Uterus (tissue), 2 donors: ENCODE data around the gene DNAJC9.

ENCODE experiments used
- POLR2A ChIP-seq, 2 donors: fragments of 450-650 bp; IDR thresholded peaks; one replicate each; pipeline ENCODE4 v1.6.1; 2016; ENCODE audit warnings: antibody characterized with exemption in 2 of 2, mild to moderate bottlenecking in 1 of 2, moderate library complexity in 1 of 2
- TF ChIP-seq, protein P1 (sequence below), 4 experiments: fragments of 200-600 bp in 2 of 4; fragments of 450-650 bp in 2 of 4; sonication (generic) in 2 of 4; IDR thresholded peaks; one replicate each; pipeline ENCODE4 v1.5.1; 2016 to 2019; ENCODE audit warnings: antibody characterized with exemption in 4 of 4, mild to moderate bottlenecking in 2 of 4, moderate library complexity in 1 of 4

DNA sequence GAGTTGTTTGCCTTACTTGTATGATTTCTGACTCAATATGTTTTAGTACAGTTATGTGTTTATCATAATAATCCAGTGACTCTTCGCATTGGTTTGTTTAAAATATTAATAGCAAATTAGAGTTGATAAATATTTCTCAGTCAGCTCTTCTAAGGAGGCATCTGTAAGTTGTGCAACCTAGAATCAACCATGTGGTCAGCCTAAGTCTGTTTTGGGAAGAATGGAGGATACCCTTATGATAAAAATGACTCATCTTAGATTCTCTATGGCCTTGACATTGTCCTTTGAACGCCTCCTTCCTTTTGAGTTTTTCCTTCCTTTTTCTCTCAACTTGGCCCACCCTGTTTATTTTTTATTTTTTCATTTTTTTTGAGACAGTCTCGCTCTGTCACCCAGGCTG lies 18.8 kb downstream of the DNAJC9 start:
- TF ChIP-seq, protein P1, sequence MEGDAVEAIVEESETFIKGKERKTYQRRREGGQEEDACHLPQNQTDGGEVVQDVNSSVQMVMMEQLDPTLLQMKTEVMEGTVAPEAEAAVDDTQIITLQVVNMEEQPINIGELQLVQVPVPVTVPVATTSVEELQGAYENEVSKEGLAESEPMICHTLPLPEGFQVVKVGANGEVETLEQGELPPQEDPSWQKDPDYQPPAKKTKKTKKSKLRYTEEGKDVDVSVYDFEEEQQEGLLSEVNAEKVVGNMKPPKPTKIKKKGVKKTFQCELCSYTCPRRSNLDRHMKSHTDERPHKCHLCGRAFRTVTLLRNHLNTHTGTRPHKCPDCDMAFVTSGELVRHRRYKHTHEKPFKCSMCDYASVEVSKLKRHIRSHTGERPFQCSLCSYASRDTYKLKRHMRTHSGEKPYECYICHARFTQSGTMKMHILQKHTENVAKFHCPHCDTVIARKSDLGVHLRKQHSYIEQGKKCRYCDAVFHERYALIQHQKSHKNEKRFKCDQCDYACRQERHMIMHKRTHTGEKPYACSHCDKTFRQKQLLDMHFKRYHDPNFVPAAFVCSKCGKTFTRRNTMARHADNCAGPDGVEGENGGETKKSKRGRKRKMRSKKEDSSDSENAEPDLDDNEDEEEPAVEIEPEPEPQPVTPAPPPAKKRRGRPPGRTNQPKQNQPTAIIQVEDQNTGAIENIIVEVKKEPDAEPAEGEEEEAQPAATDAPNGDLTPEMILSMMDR (IDR thresholded peaks at IDR 0.05), result no peak
- TF ChIP-seq POLR2A (IDR thresholded peaks at IDR 0.05), result no peak
